H1 (cell line): Measurements from ENCODE around the gene TANC1. TPM values are rescaled to one million over a fixed set of nuclear protein-coding genes. Genes with fewer than 3 reads are reported as not detected.

ENCODE experiments used
- CTCF ChIA-PET: fragments of 300-600 bp; sonication (Branson Sonifier 250); formaldehyde crosslinking; loops from one replicate; lab custom pipeline; 2021; ENCODE audit not compliant: partially characterized antibody; lab: Charles Lee
- POLR2A ChIA-PET: fragments of 300-600 bp; sonication (Branson Sonifier 250); formaldehyde crosslinking; loops from one replicate; lab custom pipeline; 2021; ENCODE audit warnings: inconsistent platforms; ENCODE audit not compliant: partially characterized antibody; lab: Charles Lee
- DNase-seq, 2 experiments: peaks; one replicate each; pipeline versions ENCODE4 v3.0.0 to v3.0.0-alpha.2; 2010 to 2022; ENCODE audit warnings: low spot score in 2 of 2, low read depth in 1 of 2, mixed read lengths in 1 of 2
- FAIRE-seq: peaks from 2 replicates; lab custom pipeline; 2011; peaks lifted over from hg19 to GRCh38; lab: Jason Lieb, UNC
- H2AFZ ChIP-seq: 2 replicates; pipeline ENCODE4 v1.8.1; 2012; ENCODE audit warnings: low read length, inconsistent platforms
- H2AK5ac ChIP-seq: 2 replicates; pipeline ENCODE4 v1.6.1; 2013; ENCODE audit warnings: low read depth, low read length
- H2BK120ac ChIP-seq: replicated peaks from 2 replicates; pipeline ENCODE3; 2013; ENCODE audit warnings: low read depth, low read length, inconsistent platforms
- H2BK12ac ChIP-seq: 2 replicates; pipeline ENCODE4 v1.6.1; 2013; ENCODE audit warnings: low read depth, low read length
- H2BK15ac ChIP-seq: 2 replicates; pipeline ENCODE4 v1.6.1; 2013; ENCODE audit warnings: low read length
- H2BK20ac ChIP-seq: 2 replicates; pipeline ENCODE4 v1.6.1; 2013; ENCODE audit warnings: low read length
- H2BK5ac ChIP-seq: 2 replicates; pipeline ENCODE4 v1.6.1; 2013; ENCODE audit warnings: low read depth, low read length
- H3K14ac ChIP-seq: 2 replicates; pipeline ENCODE4 v1.6.1; 2013; ENCODE audit warnings: inconsistent platforms; ENCODE audit not compliant: insufficient read length
- H3K18ac ChIP-seq: 2 replicates; pipeline ENCODE4 v1.6.1; 2013; ENCODE audit warnings: low read length; ENCODE audit errors: extremely low read depth
- H3K23ac ChIP-seq: 2 replicates; pipeline ENCODE4 v1.6.1; 2013; ENCODE audit warnings: inconsistent platforms; ENCODE audit not compliant: insufficient read length
- H3K23me2 ChIP-seq: 2 replicates; pipeline ENCODE4 v1.6.1; 2013; ENCODE audit warnings: low read depth, low read length
- H3K27ac ChIP-seq: 2 replicates; pipeline ENCODE4 v1.6.1; 2011; ENCODE audit warnings: low read depth, low read length, inconsistent platforms
- H3K27me3 ChIP-seq, 4 experiments: replicated peaks in 1 of 4; 1 replicate in 1 of 4; 2 replicates in 3 of 4; pipeline versions ENCODE4 v1.6.1 to v1.8.1; 2011 to 2013; ENCODE audit warnings: low read length in 3 of 4, mild to moderate bottlenecking in 3 of 4, inconsistent platforms in 2 of 4, mixed read lengths in 2 of 4, moderate library complexity in 1 of 4; ENCODE audit not compliant: control insufficient read depth in 3 of 4, insufficient read depth in 3 of 4; ENCODE audit errors: extremely low read depth in 1 of 4
- H3K36me3 ChIP-seq, 4 experiments: 2 replicates each; pipeline versions ENCODE4 v1.6.1 to v1.8.1; 2011 to 2013; ENCODE audit warnings: mild to moderate bottlenecking in 4 of 4, low read length in 3 of 4, moderate library complexity in 2 of 4, control low read depth in 1 of 4, inconsistent platforms in 1 of 4; ENCODE audit not compliant: insufficient read depth in 4 of 4, control insufficient read depth in 2 of 4
- H3K4ac ChIP-seq: replicated peaks from 2 replicates; pipeline ENCODE3; 2013; ENCODE audit warnings: low read length, low read depth, mixed read lengths, inconsistent platforms; ENCODE audit not compliant: insufficient read length
- H3K4me1 ChIP-seq, 4 experiments: replicated peaks in 1 of 4; 1 replicate in 1 of 4; 2 replicates in 3 of 4; pipeline versions ENCODE4 v1.6.1 to v1.8.1; 2011 to 2013; ENCODE audit warnings: low read length in 3 of 4, inconsistent platforms in 2 of 4, mixed read lengths in 1 of 4; ENCODE audit not compliant: insufficient read depth in 4 of 4, control insufficient read depth in 3 of 4
- H3K4me2 ChIP-seq, 2 experiments: 2 replicates each; pipeline versions ENCODE4 v1.6.1 to v1.8.1; 2011 to 2013; ENCODE audit warnings: low read depth in 2 of 2, low read length in 2 of 2, control low read depth in 1 of 2, inconsistent platforms in 1 of 2, mild to moderate bottlenecking in 1 of 2; ENCODE audit not compliant: insufficient read depth in 1 of 2
- H3K4me3 ChIP-seq, 4 experiments: fragments of 200-600, 300-600 bp in 1 of 4; sonication (generic), shearing (Covaris generic), sonication (Bioruptor Twin) in 1 of 4; 2 replicates each; pipeline versions ENCODE4 v1.5.1 to v1.8.1; 2011 to 2016; ENCODE audit warnings: low read length in 4 of 4, low read depth in 3 of 4, control low read depth in 2 of 4, inconsistent platforms in 2 of 4, mild to moderate bottlenecking in 2 of 4, mixed read lengths in 1 of 4, moderate library complexity in 1 of 4; ENCODE audit not compliant: insufficient read depth in 2 of 4; ENCODE audit errors: extremely low read depth in 1 of 4
- H3K56ac ChIP-seq: replicated peaks from 2 replicates; pipeline ENCODE3; 2013; ENCODE audit warnings: low read depth, mild to moderate bottlenecking, mixed read lengths, low read length, inconsistent platforms; ENCODE audit not compliant: insufficient read length
- H3K79me1 ChIP-seq: 2 replicates; pipeline ENCODE4 v1.6.1; 2013; ENCODE audit warnings: low read depth, low read length, control low read depth
- H3K79me2 ChIP-seq, 2 experiments: 2 replicates each; pipeline versions ENCODE4 v1.6.1 to v1.8.1; 2012 to 2013; ENCODE audit warnings: low read length in 2 of 2, mild to moderate bottlenecking in 2 of 2, inconsistent platforms in 1 of 2; ENCODE audit not compliant: insufficient read depth in 2 of 2, control insufficient read depth in 1 of 2
- H3K9ac ChIP-seq, 4 experiments: replicated peaks in 1 of 4; 1 replicate in 1 of 4; 2 replicates in 3 of 4; pipeline versions ENCODE4 v1.6.1 to v1.8.1; 2011 to 2013; ENCODE audit warnings: low read depth in 3 of 4, low read length in 3 of 4, control low read depth in 2 of 4, mild to moderate bottlenecking in 2 of 4, moderate library complexity in 2 of 4, inconsistent platforms in 1 of 4; ENCODE audit errors: extremely low read depth in 1 of 4
- H3K9me3 ChIP-seq, 2 experiments: 2 replicates each; pipeline versions ENCODE4 v1.6.1 to v1.8.1; 2012 to 2013; ENCODE audit warnings: mild to moderate bottlenecking in 2 of 2, moderate library complexity in 2 of 2, control low read depth in 1 of 2, inconsistent platforms in 1 of 2, low read depth in 1 of 2, low read length in 1 of 2, mixed read lengths in 1 of 2; ENCODE audit not compliant: insufficient read depth in 2 of 2
- H4K20me1 ChIP-seq, 2 experiments: replicated peaks in 1 of 2; 2 replicates each; pipeline versions ENCODE3 to v1.8.1; 2011 to 2013; ENCODE audit warnings: inconsistent platforms in 2 of 2, low read length in 2 of 2, mild to moderate bottlenecking in 1 of 2; ENCODE audit not compliant: insufficient read depth in 2 of 2, control insufficient read depth in 1 of 2
- H4K5ac ChIP-seq: 2 replicates; pipeline ENCODE4 v1.6.1; 2013; ENCODE audit warnings: low read length, low read depth, mixed read lengths, inconsistent platforms; ENCODE audit not compliant: insufficient read length
- H4K8ac ChIP-seq: 2 replicates; pipeline ENCODE4 v1.8.0; 2013; ENCODE audit warnings: mild to moderate bottlenecking, moderate library complexity, low read length, inconsistent platforms; ENCODE audit not compliant: insufficient read depth; ENCODE audit errors: extremely low read depth
- H4K91ac ChIP-seq: replicated peaks from 2 replicates; pipeline ENCODE3; 2013; ENCODE audit warnings: low read length, mixed read lengths, inconsistent platforms; ENCODE audit not compliant: insufficient read length
- BCL11A ChIP-seq, 2 experiments: IDR thresholded peaks; one replicate each; pipeline ENCODE4 v1.6.1; 2011; ENCODE audit warnings: low read depth in 2 of 2, low read length in 2 of 2, mild to moderate bottlenecking in 2 of 2
- CTBP2 ChIP-seq: IDR thresholded peaks from 2 replicates; pipeline ENCODE4 v1.7.0; 2011; ENCODE audit warnings: borderline replicate concordance, mild to moderate bottlenecking, moderate library complexity, mixed read lengths, low read length; ENCODE audit not compliant: insufficient read depth, insufficient read length
- E2F6 ChIP-seq: IDR thresholded peaks from 2 replicates; pipeline ENCODE4 v1.6.1; 2012; ENCODE audit warnings: inconsistent platforms
- KDM5A ChIP-seq: fragments of 200-600 bp; IDR thresholded peaks from 2 replicates; pipeline ENCODE4 v1.7.1; 2012; ENCODE audit warnings: mild to moderate bottlenecking, low read length, inconsistent platforms, mixed read lengths
- MAX ChIP-seq: IDR thresholded peaks from 2 replicates; pipeline ENCODE4 v1.6.1; 2012; ENCODE audit warnings: inconsistent platforms
- NANOG ChIP-seq: IDR thresholded peaks from 2 replicates; pipeline ENCODE4 v1.6.1; 2011; ENCODE audit warnings: low read length, low read depth, mild to moderate bottlenecking, inconsistent platforms; ENCODE audit not compliant: insufficient read depth, poor library complexity, severe bottlenecking
- NRF1 ChIP-seq: IDR thresholded peaks from 2 replicates; pipeline ENCODE4 v1.6.1; 2011; ENCODE audit warnings: mild to moderate bottlenecking, low read depth, low read length, improper control_type of control experiment
- SIX5 ChIP-seq: IDR thresholded peaks from 2 replicates; pipeline ENCODE4 v1.6.1; 2011; ENCODE audit warnings: mild to moderate bottlenecking, low read depth, low read length
- TBP ChIP-seq: IDR thresholded peaks from 2 replicates; pipeline ENCODE4 v1.6.1; 2011; ENCODE audit warnings: low read depth, low read length, improper control_type of control experiment
- TEAD4 ChIP-seq: IDR thresholded peaks from 2 replicates; pipeline ENCODE4 v1.6.1; 2012; ENCODE audit warnings: low read depth, low read length, inconsistent platforms, mixed read lengths
- WGBS, 2 experiments: shearing (Covaris generic) in 1 of 2; methylation state at CpG; one replicate each; pipeline versions ENCODE4 v1.1.6 to v1.1.7; 2013 to 2015; ENCODE audit warnings: low lambda C conversion rate in 2 of 2, mixed read lengths in 2 of 2, inconsistent platforms in 1 of 2, low coverage in 1 of 2, missing lambda C conversion rate in 1 of 2; ENCODE audit not compliant: insufficient replicate concordance in 2 of 2, insufficient coverage in 1 of 2, insufficient read length in 1 of 2; ENCODE audit errors: extremely low coverage in 1 of 2, missing lambda C conversion rate in 1 of 2; 5-methylcytosine and 5-hydroxymethylcytosine counted together
- polyA plus RNA-seq, 7 experiments: library from polyadenylated mRNA; depleted of rRNA in 3 of 7; stranded (reverse) in 5 of 7; unstranded in 2 of 7; fragments of >200 nt in 5 of 7; fragments of 200-250 nt in 2 of 7; gene quantifications; 1 replicate in 5 of 7; 2 replicates in 1 of 7; 4 replicates in 1 of 7; pipeline versions ENCODE4 v1.2.1 to v1.2.3, GENCODE V29; 2011 to 2013; ENCODE audit warnings: missing spikeins in 2 of 7, mixed read lengths in 2 of 7
- total RNA-seq: library from RNA; stranded (reverse); fragmentation: NEBNext Ultra II Directional; extraction: Animal tissue kit (Norgen Biotek cat#: 25700); gene quantifications from 2 replicates; pipeline ENCODE4 v1.2.1, GENCODE V29; 2021

Gene TANC1
- total and polyA plus RNA-seq, 2 of the 8 experiments (the other 6 are each of a cell fraction or from before 2014, with no cell fraction given): 4.1 to 7.6 TPM

- Histone ChIP-seq H4K91ac (no peak overlapping the region), H3K9me3 (no peaks in the 10 kb centered on the region), H4K20me1 (no peaks in the 10 kb centered on the region), H2BK120ac (no peak overlapping the region), H3K4me3 (no peak overlapping the region), H2BK12ac (no peak overlapping the region), H3K23me2 (no peaks in the 10 kb centered on the region), H2BK15ac (no peak overlapping the region), H3K23ac (no peak overlapping the region), H3K36me3 (no peaks in the 10 kb centered on the region), H2AFZ (no peak overlapping the region), H3K18ac (no peak overlapping the region), H4K8ac (peak overlapping the region; percentile 28; the same call in 1 of the 2 replicates), H3K79me2 (no peaks in the 10 kb centered on the region), H3K4me1 (0 out of 7 replicates have a peak, but pooled peaks cover 0 to 3% (median 0%) of the 10 kb centered on the region in 4 experiments), H2BK20ac (no peak overlapping the region), H3K9ac (no peak overlapping the region), H3K27me3 (no peaks in the 10 kb centered on the region), H2AK5ac (no peak overlapping the region), H3K79me1 (no peaks in the 10 kb centered on the region), H3K4me2 (no peak overlapping the region), H3K14ac (no peak overlapping the region), H3K4ac (no peak overlapping the region), H3K56ac (no peak overlapping the region), H4K5ac (no peak overlapping the region), H3K27ac (no peak overlapping the region), H2BK5ac (no peak overlapping the region)
- no peak for TF ChIP-seq SIX5
- TF ChIP-seq NRF1: no peak
- TF ChIP-seq BCL11A (IDR thresholded peaks at IDR 0.05; ENCODE audit: low read depth in 2 of 2, low read length in 2 of 2): no peak
- no peak for TF ChIP-seq CTBP2
- TF ChIP-seq TEAD4: no peak
- TF ChIP-seq NANOG: no peak
- TF ChIP-seq MAX: no peak
- no peak for TF ChIP-seq KDM5A
- TF ChIP-seq TBP: no peak
- no peak for TF ChIP-seq E2F6
- CTCF ChIA-PET: interaction anchor here (0.7 to 4.7 kb wide), 11 partner anchors 9 to 316 kb away, joined by 3 to 20 read pairs (median 4); no protein-coding TSS in a partner anchor
- no peak for FAIRE-seq
- 92% methylated on average over 2 of the region's 5 CpGs; no CpG with 5 or more reads in 1 of the 2 experiments for WGBS, 2 experiments
- POLR2A ChIA-PET: interaction anchor here (1.2 kb wide), 1 partner anchor 99 kb away, joined by 3 read pairs; no protein-coding TSS in a partner anchor
- DNase-seq: no peak
These were observed 156.0 kb downstream of the TANC1 start for GRCh38 chr2:159124441-159124911.
